GM23338 (cell line): ENCODE measurements around the gene CSRNP3. TPM values are rescaled to one million over a fixed set of nuclear protein-coding genes. Genes with fewer than 3 reads are reported as not detected.
A peak's percentile ranks its signal among the peaks of the same experiment; 100 is the strongest.

Experiments
- ATAC-seq: fragments of 200-7000 bp; cut with Tn5 transposase; 3 replicates; pipeline ENCODE4 v1.9.1; 2020
- DNase-seq: peaks from one replicate; pipeline ENCODE4 v3.0.0-alpha.2; 2015; ENCODE audit warnings: low spot score
- H2AFZ ChIP-seq: fragments of 200-600 bp; sonication (generic); 2 replicates; pipeline ENCODE4 v1.8.0; 2016; ENCODE audit warnings: antibody characterized with exemption, mild to moderate bottlenecking, moderate library complexity
- H3F3A ChIP-seq: fragments of 200-600 bp; sonication (generic); replicated peaks from 2 replicates; pipeline ENCODE4 v1.8.0; 2017; ENCODE audit warnings: antibody characterized with exemption, mixed run types, low read depth
- H3K27ac ChIP-seq: fragments of 200-600 bp; sonication (generic); 2 replicates; pipeline ENCODE4 v1.6.1; 2016; ENCODE audit warnings: low read depth
- H3K27me3 ChIP-seq: fragments of 200-600 bp; sonication (generic); 2 replicates; pipeline ENCODE4 v1.8.0; 2016; ENCODE audit warnings: mild to moderate bottlenecking, mixed run types, moderate library complexity; ENCODE audit not compliant: insufficient read depth
- H3K36me3 ChIP-seq: fragments of 200-600 bp; sonication (generic); 2 replicates; pipeline ENCODE4 v1.8.0; 2016; ENCODE audit warnings: mild to moderate bottlenecking; ENCODE audit not compliant: insufficient read depth
- H3K4me1 ChIP-seq: fragments of 200-600 bp; sonication (generic); 2 replicates; pipeline ENCODE4 v1.8.0; 2016; ENCODE audit warnings: mild to moderate bottlenecking, moderate library complexity; ENCODE audit not compliant: insufficient read depth
- H3K4me2 ChIP-seq: fragments of 200-600 bp; sonication (generic); 2 replicates; pipeline ENCODE4 v1.7.1; 2017; ENCODE audit warnings: mixed run types
- H3K4me3 ChIP-seq: fragments of 200-600 bp; sonication (generic); 2 replicates; pipeline ENCODE4 v1.6.1; 2016; ENCODE audit warnings: mixed run types
- H3K79me2 ChIP-seq: fragments of 200-600 bp; sonication (generic); replicated peaks from 2 replicates; pipeline ENCODE4 v1.8.0; 2017; ENCODE audit warnings: mild to moderate bottlenecking; ENCODE audit not compliant: insufficient read depth
- H3K9me2 ChIP-seq: fragments of 200-600 bp; sonication (generic); 2 replicates; pipeline ENCODE4 v1.8.0; 2017; ENCODE audit not compliant: insufficient read depth
- H4K20me1 ChIP-seq: fragments of 200-600 bp; sonication (generic); replicated peaks from 2 replicates; pipeline ENCODE4 v1.8.0; 2017; ENCODE audit warnings: mild to moderate bottlenecking; ENCODE audit not compliant: insufficient read depth
- H3K27ac Mint-ChIP-seq: 2 replicates; pipeline ENCODE4 v1.8.0; 2020; ENCODE audit warnings: inconsistent platforms, mild to moderate bottlenecking, moderate library complexity, mixed read lengths
- H3K27me3 Mint-ChIP-seq: 3 replicates; pipeline ENCODE4 v1.8.0; 2022; ENCODE audit warnings: low read depth, mild to moderate bottlenecking, moderate library complexity, mixed read lengths, inconsistent platforms; ENCODE audit not compliant: insufficient read depth, poor library complexity
- H3K36me3 Mint-ChIP-seq: 3 replicates; pipeline ENCODE4 v1.8.0; 2021; ENCODE audit warnings: low read depth, mild to moderate bottlenecking, inconsistent platforms, moderate library complexity, mixed read lengths
- H3K4me1 Mint-ChIP-seq: 3 replicates; pipeline ENCODE4 v1.8.0; 2020; ENCODE audit warnings: mild to moderate bottlenecking, inconsistent platforms, mixed read lengths
- H3K4me3 Mint-ChIP-seq: 3 replicates; pipeline ENCODE4 v1.8.0; 2021; ENCODE audit warnings: moderate library complexity, mild to moderate bottlenecking, inconsistent platforms, mixed read lengths
- H3K9me3 Mint-ChIP-seq: 3 replicates; pipeline ENCODE4 v1.8.0; 2020; ENCODE audit warnings: moderate library complexity, mild to moderate bottlenecking, inconsistent platforms, mixed read lengths
- CREB1 ChIP-seq: fragments of 250-450 bp; sonication (Bioruptor Pico); IDR thresholded peaks from 2 replicates; pipeline ENCODE4 v1.5.0; 2020; ENCODE audit warnings: low read depth, mild to moderate bottlenecking, moderate library complexity
- EZH2 ChIP-seq: fragments of 200-600 bp; sonication (generic); IDR thresholded peaks from one replicate; pipeline ENCODE4 v1.8.0; 2017; ENCODE audit warnings: antibody characterized with exemption, mild to moderate bottlenecking, low read depth; ENCODE audit not compliant: unreplicated experiment
- POLR2AphosphoS5 ChIP-seq: IDR thresholded peaks from 2 replicates; pipeline ENCODE4 v1.6.1; 2016; ENCODE audit warnings: antibody characterized with exemption, low read depth
- ZNF114 ChIP-seq: fragments of 250-450 bp; sonication (Bioruptor Pico); IDR thresholded peaks from 2 replicates; pipeline ENCODE4 v1.5.0; 2020; ENCODE audit warnings: mild to moderate bottlenecking, moderate library complexity
- ZNF331 ChIP-seq: fragments of 250-450 bp; sonication (Bioruptor Pico); IDR thresholded peaks from 2 replicates; pipeline ENCODE4 v1.5.0; 2020; ENCODE audit warnings: low read depth, mild to moderate bottlenecking, moderate library complexity
- polyA plus RNA-seq: library from polyadenylated mRNA; unstranded; fragments of >200 nt; fragmentation: Nextera tagmentation; extraction: Ambion mirVana; gene quantifications from 2 replicates; pipeline ENCODE4 v1.2.1, GENCODE V29; 2016
- total RNA-seq: library from RNA; depleted of rRNA; stranded (reverse); fragments of >200 nt; shearing (Covaris generic); gene quantifications from 2 replicates; pipeline ENCODE4 v1.2.3, GENCODE V29; 2014
- TF ChIP-seq, protein P1 (sequence below): IDR thresholded peaks from 2 replicates; pipeline ENCODE4 v1.6.1; 2016; ENCODE audit warnings: antibody characterized with exemption
- TF ChIP-seq, protein P2 (sequence below), 2 experiments: fragments of 200-600 bp in 1 of 2; sonication (generic) in 1 of 2; conservative IDR thresholded peaks; 2 replicates each; pipeline versions ENCODE4 v1.5.1 to v1.6.1; 2016 to 2017; ENCODE audit warnings: antibody characterized with exemption in 2 of 2, low read depth in 2 of 2, mild to moderate bottlenecking in 2 of 2, moderate library complexity in 1 of 2

The CSRNP3 gene
- total and polyA plus RNA-seq, 2 experiments from 2014 or later = 3.8 to 6.8 TPM

DNA sequence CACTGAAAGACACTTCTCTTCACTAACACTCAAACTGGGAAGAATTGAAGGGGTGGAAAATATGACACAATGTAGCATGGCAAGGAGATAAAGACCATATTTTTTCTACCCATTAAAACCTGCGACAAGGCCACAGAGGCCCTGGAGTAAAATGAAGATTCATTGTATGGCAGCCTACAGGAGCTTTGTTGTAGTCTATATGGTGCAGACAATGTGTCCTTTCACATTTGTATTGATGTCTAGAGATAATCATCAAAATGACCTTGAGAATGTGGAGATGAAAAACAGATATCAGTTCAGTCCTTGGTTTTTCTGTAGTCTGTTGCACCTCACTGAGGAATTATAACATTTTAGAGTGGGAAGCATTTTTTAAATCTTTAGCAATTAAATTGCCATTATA is 80.1 kb downstream of the CSRNP3 start:
- no peaks in the 10 kb centered on the region for H3K9me3 Mint-ChIP-seq
- no peaks in the 10 kb centered on the region for H3K79me2 ChIP-seq
- H3K4me1 ChIP-seq = peaks cover 21% of the 10 kb centered on the region
- no peak for ATAC-seq
- no peaks in the 10 kb centered on the region for H3K36me3 ChIP-seq
- H3K27me3 Mint-ChIP-seq = no peaks in the 10 kb centered on the region
- H3K4me2 ChIP-seq = no peak overlapping the region
- peaks cover 21% of the 10 kb centered on the region for H3K4me1 Mint-ChIP-seq
- no peaks in the 10 kb centered on the region for H3K36me3 Mint-ChIP-seq
- H4K20me1 ChIP-seq = no peaks in the 10 kb centered on the region
- DNase-seq = no peak
- no peak overlapping the region for H3K4me3 ChIP-seq
- no peak overlapping the region for H3K4me3 Mint-ChIP-seq
- no peak overlapping the region; the same call in 1 of the 2 replicates for H3K27ac ChIP-seq
- TF ChIP-seq EZH2 (no peak), ZNF114 (CRISPR knock-in tag) (no peak), ZNF331 (CRISPR knock-in tag) (no peak)
- TF ChIP-seq, protein P1, sequence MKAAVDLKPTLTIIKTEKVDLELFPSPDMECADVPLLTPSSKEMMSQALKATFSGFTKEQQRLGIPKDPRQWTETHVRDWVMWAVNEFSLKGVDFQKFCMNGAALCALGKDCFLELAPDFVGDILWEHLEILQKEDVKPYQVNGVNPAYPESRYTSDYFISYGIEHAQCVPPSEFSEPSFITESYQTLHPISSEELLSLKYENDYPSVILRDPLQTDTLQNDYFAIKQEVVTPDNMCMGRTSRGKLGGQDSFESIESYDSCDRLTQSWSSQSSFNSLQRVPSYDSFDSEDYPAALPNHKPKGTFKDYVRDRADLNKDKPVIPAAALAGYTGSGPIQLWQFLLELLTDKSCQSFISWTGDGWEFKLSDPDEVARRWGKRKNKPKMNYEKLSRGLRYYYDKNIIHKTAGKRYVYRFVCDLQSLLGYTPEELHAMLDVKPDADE = no peak
- H3F3A ChIP-seq = no peaks in the 10 kb centered on the region
- H3K9me2 ChIP-seq = 0 out of 2 replicates have a peak, but pooled peaks cover 3% of the 10 kb centered on the region
- H3K27me3 ChIP-seq = no peaks in the 10 kb centered on the region
- H2AFZ ChIP-seq = no peak overlapping the region
- peak overlapping the region; percentile 69 for H3K27ac Mint-ChIP-seq

DNA sequence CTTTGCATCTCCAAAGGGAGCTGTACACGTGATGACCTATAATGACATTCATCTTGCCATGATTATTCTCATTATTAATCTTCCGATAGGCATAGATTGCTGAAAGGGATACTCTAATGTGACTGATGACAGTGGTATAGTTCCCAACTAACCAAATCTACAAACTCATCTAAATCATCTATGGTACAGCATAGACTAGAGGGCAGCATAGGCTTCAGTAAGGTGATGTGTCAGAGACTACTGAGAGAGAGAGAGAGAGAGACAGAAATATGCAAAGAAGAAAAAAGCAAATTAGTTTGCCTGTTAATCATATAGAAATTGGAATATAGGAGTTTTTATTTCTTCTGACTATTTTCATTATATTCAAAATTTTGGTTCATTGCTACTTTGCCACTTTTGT is 89.3 kb downstream of the CSRNP3 start:
- Mint-ChIP-seq H3K9me3 (no peaks in the 10 kb centered on the region), H3K4me3 (no peak overlapping the region), H3K27ac (no peak overlapping the region), H3K4me1 (peaks cover 18% of the 10 kb centered on the region), H3K36me3 (no peaks in the 10 kb centered on the region), H3K27me3 (no peaks in the 10 kb centered on the region)
- Histone ChIP-seq H4K20me1 (no peaks in the 10 kb centered on the region), H3K9me2 (peaks cover 6% of the 10 kb centered on the region; the same call in 1 of the 2 replicates), H3K4me1 (peaks cover 17% of the 10 kb centered on the region), H2AFZ (no peak overlapping the region), H3K4me2 (no peak overlapping the region), H3K27ac (no peak overlapping the region), H3F3A (no peaks in the 10 kb centered on the region), H3K4me3 (no peak overlapping the region), H3K79me2 (no peaks in the 10 kb centered on the region), H3K27me3 (no peaks in the 10 kb centered on the region), H3K36me3 (0 out of 2 replicates have a peak, but pooled peaks cover 3% of the 10 kb centered on the region)
- no peak for TF ChIP-seq POLR2AphosphoS5
- TF ChIP-seq, protein P2, sequence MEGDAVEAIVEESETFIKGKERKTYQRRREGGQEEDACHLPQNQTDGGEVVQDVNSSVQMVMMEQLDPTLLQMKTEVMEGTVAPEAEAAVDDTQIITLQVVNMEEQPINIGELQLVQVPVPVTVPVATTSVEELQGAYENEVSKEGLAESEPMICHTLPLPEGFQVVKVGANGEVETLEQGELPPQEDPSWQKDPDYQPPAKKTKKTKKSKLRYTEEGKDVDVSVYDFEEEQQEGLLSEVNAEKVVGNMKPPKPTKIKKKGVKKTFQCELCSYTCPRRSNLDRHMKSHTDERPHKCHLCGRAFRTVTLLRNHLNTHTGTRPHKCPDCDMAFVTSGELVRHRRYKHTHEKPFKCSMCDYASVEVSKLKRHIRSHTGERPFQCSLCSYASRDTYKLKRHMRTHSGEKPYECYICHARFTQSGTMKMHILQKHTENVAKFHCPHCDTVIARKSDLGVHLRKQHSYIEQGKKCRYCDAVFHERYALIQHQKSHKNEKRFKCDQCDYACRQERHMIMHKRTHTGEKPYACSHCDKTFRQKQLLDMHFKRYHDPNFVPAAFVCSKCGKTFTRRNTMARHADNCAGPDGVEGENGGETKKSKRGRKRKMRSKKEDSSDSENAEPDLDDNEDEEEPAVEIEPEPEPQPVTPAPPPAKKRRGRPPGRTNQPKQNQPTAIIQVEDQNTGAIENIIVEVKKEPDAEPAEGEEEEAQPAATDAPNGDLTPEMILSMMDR (conservative IDR thresholded peaks at IDR 0.05; ENCODE audit: low read depth in 2 of 2) = peak; percentile 7 to 50; a peak in 2 of 4 replicates
- TF ChIP-seq CREB1 (CRISPR knock-in tag) = no peak
- TF ChIP-seq, protein P1 = no peak
- no peak for DNase-seq
- ATAC-seq = peak; percentile 39; the same call in 2 of the 3 replicates
